GM19023 (cell line): Measurements from ENCODE around the gene RPP25L.

Source experiments
- ATAC-seq: cut with Tn5 transposase; IDR thresholded peaks from one replicate; pipeline ENCODE4 v1.9.1; 2021; ENCODE audit warnings: mild to moderate bottlenecking, moderate library complexity; ENCODE audit not compliant: unreplicated experiment

The RPP25L gene

DNA sequence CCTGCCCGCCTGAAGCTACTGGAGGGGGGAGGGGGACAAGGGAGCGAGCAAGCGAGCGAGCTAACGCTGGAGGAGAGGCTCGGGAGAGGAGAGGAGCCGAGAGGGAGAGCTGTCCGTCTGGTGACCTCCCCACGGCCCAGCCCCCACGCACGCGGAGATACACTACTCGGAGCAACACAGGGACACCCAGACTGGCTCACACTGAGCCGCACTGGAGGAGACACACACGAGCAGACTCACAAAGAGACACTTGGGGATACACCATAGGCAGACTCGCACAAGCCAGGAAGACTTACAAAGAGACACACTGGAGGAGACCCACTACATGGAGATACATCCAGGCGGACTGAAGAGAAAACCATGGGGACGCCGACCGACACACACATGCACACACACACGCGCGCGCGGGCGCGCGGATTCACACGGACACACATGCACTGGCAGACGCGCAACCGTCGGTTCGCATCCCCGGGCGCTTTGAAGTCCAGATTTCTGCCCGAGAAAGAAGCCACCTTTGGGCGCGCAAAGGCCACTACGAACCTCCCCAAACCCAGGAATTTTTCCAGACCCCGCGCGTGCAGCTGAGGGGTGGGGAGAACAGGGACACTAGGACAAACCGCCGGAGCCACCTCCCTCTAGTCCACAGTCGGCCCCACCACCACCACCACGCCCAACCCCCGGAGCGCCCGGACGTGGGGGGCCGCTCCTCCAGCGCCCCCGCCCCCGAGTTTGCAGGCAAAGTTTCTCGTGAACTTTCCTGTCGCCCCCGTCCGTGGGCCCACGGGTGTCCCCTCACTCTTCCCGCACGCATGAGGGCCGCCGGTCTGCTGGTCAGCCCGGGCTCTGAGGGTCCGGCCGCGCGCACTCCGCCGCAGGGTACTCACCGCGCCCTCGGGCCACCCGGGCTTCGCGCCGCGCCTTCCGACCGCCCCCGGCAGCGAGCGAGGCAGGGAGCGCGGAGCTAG lies 22.9 kb downstream of the RPP25L start:
- no peak for ATAC-seq

- no peak for ATAC-seq
Measured at GRCh38 chr9:34587271-34587670, 24.6 kb downstream of the RPP25L start.

DNA sequence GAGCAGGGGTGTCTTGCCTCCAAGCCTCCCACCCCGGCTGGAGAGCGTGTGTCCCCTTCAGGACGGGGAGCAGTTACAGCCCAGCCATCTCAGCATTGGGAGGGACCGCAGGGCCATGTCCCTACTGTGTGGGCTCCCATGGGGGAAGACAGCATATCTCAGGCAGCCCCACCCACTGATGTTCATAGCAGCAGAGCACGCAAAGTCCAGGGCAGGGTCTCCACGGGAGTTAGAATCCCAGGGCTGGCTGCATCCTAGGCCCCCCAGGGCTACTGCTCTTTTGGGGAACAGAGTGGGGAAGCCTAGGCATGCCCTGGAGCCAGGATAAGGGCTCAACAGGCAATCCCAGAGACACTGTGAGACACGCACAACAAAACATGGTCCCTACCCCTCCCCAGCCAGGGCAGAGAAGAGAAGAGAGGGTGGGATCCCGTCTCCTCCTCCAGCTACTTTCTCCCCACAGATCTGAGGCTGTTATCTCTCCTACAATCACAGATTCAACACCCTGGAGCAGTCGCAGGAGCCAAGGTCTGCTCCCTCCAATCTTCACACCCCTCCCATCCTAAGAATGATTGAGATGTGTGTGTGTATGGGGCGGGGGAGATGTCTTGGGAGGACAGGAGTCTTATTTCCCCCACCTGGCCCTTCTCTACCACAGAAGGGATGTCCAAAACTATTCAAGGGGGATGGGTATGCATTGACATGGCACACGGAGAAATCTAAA lies 25.8 kb downstream of the RPP25L start:
- ATAC-seq, result no peak

DNA sequence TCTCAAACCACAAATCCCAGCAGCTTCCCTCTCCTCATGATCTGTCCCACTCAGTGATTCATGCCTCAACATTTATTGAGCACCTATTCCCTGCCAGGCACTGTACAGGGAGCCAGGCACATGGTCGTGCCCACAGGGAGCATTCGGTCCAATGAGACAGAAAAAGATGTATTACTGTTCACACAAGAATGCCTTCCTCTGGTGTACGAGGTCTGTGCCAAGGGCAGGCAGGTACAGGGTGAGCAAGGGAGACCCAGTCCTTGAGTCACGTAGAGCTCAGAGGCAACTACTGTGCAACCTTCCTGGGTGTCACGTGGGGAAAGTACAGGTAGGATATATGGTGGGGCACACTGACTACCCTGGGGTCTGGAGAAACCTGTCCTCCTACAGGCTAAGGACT lies 26.9 kb downstream of the RPP25L start:
- ATAC-seq, result no peak

DNA sequence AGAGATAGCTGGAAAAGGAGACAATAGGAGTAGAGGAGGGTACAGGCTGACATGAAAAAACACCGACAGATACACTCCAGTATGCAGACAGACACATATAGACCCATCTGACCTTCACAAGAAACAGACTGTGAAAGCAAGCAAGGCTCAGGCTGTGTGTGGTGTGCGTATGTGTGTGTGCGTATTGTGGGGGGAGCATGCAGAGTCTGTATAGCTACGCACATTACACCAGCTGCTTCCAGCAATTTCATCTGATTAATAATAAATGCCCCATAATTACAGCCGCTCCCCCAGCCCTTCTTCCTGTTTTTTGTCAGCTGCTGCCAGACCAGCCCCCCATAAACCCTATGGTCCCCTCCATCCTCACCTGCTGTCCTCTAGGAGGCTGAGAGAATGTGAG lies 29.1 kb downstream of the RPP25L start:
- no peak for ATAC-seq

- no peak for ATAC-seq
Measured at GRCh38 chr9:34581318-34581717, 30.6 kb downstream of the RPP25L start.

GRCh38 chr9:34580358-34580757 lies 31.5 kb downstream of the RPP25L start:
- no peak for ATAC-seq

GRCh38 chr9:34579808-34580163 lies 32.1 kb downstream of the RPP25L start:
- ATAC-seq, result no peak

DNA sequence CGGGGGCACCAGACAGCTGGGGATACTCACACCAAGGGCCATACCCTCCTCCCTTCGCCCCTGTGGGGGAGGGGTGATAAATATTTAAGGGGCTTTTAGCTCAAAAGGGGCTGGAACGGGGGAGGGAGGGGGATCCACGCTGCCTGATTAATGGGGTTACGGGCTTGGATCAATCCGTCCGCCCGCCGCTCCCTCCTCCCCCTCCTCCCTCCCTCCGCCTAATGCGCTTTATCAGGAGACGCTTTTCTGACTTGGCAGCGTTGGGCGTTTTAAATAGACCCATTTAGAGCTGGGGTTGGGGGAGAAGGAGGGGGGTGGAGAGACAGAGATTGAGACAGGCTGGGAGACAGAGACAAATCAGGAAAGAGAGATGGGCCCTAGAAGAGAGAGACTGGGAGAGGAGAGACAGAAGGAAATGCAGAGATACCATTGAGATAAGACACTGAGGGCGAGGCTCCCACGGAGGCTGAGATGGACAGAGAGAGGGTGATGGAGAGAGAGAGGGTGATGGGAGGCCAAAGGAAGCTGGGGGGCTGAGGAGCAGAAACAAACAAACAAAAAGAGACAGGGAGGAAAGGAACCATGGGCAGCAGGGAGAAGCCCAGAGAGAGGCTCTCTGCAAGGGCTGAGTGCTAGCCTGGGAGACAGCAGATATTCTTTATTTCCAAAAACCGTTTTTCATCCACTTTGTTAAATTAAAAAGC lies 32.6 kb downstream of the RPP25L start:
- no peak for ATAC-seq

DNA sequence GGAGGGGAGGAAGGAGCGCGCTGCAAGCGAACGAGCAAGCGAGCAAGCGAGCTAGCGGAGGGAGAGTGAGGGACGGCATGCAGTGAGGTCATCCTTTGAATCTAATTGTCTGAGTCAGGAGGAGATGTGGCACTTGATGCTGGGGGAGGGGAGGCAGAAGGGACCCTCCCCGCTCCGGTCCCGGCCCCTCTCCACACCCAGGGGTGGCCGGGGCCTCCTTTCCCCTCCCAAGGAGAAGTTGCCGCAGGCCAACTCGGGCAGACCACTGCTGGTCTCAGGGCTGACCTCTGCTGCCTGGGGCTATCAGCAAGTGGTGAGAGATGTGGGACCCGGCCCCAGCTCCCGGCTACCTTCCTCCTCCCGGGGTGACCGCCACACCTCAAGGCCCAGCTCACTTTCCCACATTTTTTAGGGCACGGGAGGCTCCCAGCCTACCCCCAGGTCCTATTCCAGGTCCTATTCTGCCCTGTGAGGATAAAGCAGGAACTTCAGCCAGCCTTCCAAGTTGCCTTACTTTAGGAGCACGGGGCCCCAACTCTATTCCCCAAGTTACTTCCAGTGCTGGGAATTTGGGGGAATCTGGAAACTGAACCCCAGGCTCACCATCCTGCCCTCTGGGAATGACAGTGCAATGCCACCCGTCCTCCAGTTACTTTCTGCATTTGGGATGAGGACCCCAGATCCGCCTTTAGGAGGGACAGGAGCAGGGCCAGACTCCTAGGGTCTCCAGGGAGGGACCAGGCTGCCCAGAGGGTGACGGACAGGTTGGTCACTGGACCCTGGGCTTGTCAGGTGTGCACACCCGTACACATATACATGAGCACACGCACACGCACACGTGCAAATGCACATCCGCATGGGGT lies 33.4 kb downstream of the RPP25L start:
- ATAC-seq, result no peak

GRCh38 chr9:34577400-34578240 lies 34.3 kb downstream of the RPP25L start:
- ATAC-seq, result no peak

DNA sequence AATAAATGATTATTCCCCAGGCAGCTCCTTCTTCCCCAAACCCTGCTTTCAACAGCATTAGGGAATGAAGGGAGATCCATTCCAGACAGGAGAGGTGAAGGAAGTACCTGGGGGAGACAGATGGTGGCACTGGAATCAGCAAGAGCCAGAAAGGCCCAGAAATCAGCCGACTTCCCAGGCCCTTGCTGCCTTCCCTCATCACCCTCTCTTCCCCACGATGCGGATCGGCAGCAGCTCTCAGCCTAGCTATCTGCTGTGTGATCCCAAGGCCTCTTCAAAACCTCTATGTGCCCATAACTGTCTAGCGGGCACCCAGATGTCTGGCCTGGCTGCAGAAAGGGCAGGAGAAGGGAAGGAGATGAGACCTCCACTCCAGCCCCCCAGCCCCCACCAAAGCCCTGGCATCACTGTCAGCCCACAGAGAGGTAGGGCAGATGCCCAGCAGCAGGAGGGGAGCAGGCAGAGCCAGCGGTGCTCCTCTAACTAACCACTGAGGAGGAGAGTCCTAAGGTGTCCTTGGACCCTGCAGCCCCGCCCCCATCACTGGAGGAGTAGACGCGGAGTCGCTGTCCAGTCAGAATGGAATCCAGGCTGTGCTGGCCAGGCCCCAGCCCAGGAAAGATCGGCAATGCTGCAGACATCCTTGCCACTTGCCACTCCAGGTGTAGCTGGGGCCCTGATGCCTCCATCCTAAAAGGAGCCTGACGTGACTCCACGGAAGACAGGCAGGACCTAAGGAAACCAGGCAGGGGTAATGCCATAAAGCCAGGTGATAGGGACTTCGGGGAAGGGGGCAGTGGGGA lies 35.1 kb downstream of the RPP25L start:
- no peak for ATAC-seq

GRCh38 chr9:34575862-34576596 lies 35.9 kb downstream of the RPP25L start:
- ATAC-seq, result no peak

GRCh38 chr9:34575241-34575640 lies 36.7 kb downstream of the RPP25L start:
- ATAC-seq, result no peak

DNA sequence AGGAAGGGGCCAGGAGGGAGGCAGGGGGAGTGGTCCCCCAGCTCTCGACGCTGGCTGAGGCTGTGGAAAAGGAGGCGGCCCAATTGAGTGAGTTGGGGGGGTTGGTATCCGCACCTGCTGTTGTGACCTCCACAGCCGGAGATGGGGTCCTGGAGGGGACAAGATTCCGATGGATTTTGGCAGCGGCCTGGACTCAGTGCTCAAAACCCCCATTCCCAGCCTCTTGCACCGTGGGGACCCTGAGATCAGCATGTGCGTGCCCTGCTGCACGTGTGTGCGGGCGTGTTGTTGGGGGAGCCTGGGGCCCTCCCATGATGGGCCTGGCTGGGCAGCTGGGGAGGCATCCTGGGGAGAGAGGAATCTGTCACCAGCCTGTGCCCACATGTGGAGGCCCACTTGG lies 37.3 kb downstream of the RPP25L start:
- ATAC-seq, result no peak

DNA sequence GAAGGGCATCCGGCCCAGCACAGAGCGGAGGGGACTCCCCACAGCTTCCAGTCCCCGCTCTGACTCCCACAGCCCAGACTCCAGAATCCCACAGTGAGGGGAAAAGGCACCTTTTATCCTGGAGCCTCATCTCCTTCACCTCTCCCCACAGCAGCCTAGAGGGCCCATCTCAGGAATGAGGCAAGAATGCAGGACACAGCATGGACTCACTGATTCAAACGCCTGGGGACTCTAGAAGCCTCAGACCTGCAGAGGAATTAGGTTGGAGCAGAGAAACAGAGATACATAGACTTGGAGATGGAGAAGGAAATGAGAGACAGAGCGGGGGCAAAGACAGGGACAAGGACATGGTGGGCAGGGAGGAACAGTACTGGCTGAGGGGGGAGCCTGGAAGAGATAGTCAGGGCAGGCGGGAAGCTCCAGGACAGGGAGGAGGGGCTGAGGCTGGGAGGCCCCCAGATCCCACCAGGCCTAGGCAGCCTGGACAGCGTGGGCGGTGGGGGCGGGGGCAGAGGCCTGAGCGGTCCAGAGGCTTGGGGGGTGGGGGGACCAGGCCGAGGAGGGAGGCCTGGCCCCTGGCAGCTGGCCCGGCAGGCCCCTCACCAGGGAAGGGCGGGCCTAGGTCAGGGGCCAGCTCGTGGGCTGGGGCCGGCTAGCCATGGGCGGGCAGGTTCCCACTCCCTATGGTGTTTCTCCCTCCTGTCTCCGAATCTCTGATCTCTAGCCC lies 38.1 kb downstream of the RPP25L start:
- ATAC-seq, result no peak

GRCh38 chr9:34572628-34573027 lies 39.3 kb downstream of the RPP25L start:
- no peak for ATAC-seq

DNA sequence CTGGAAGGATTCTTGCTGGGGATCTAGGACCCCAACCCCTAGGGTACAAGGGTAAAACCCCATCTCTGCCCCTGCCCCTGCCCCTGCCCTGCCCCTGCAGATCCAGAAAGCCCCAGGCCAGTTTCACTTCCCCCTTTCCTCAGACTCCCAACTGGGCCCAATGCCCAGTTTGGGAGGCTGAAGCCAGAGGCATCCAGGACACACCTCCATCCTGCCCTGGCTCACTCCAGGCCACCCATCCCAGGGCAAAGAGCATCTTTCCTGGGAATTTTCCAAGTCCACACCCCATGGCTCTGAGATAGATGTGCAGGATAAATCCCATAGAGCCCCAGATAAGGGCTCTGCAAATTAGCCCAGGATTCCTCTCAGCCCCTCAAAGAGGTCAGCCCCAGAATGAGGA lies 39.8 kb downstream of the RPP25L start:
- ATAC-seq, result no peak
